ENCODE data around the gene HOXD13. TPM values are rescaled to one million over a fixed set of nuclear protein-coding genes. Genes with fewer than 3 reads are reported as not detected.

The HOXD13 gene
- total and polyA plus RNA-seq, 2 of the 8 experiments (the other 6 are each of a cell fraction or from before 2014, with no cell fraction given), result not detected

DNA sequence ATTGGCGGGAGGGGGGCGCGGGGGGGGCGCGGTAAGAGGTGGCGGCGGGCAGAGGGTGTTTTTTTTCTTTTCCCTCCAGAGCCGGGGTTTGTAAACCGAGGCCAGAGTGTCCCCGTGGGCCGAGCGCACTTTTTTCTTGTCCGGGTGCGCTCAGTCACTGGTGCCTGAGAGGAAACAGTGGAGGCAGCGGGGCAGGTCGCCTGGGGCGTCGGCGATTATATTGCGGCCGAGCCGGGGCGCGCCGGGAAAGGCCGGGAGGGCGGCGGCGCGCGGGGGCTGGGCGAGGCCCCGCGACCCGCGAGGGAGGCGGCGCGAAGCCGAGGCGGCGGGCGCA, 37.3 kb downstream of the HOXD13 start:
- no peaks in the 10 kb centered on the region for H3K79me1 ChIP-seq (ENCODE audit: low read depth, low read length)
- peak in 1 of 2 experiments; percentile 57 for DNase-seq (ENCODE audit: low read depth in 1 of 2, low spot score in 2 of 2)
- H2AFZ ChIP-seq (ENCODE audit: low read length), result no peak overlapping the region
- H4K5ac ChIP-seq (ENCODE audit: insufficient read length, low read depth, low read length), result no peak overlapping the region
- no peak overlapping the region for H4K91ac ChIP-seq (replicated peaks; ENCODE audit: insufficient read length, low read length)
- H3K4ac ChIP-seq (replicated peaks; ENCODE audit: insufficient read length, low read depth, low read length), result no peak overlapping the region
- no peak overlapping the region for H3K56ac ChIP-seq (replicated peaks; ENCODE audit: insufficient read length, low read depth, low read length)
- no peaks in the 10 kb centered on the region for H3K79me2 ChIP-seq (ENCODE audit: control insufficient read depth in 1 of 2, insufficient read depth in 2 of 2, low read length in 2 of 2)
- H4K20me1 ChIP-seq (replicated peaks in 1 of 2; ENCODE audit: control insufficient read depth in 1 of 2, insufficient read depth in 2 of 2, low read length in 2 of 2), result peaks cover 18 to 28% of the 10 kb centered on the region in 2 experiments
- H3K4me1 ChIP-seq (replicated peaks in 1 of 4; ENCODE audit: control insufficient read depth in 3 of 4, insufficient read depth in 4 of 4, low read length in 3 of 4), result peaks cover 0 to 11% (median 5%) of the 10 kb centered on the region in 4 experiments; a peak in 6 of 7 replicates
- H4K8ac ChIP-seq (ENCODE audit: extremely low read depth, insufficient read depth, low read length), result no peak overlapping the region
- H3K9me3 ChIP-seq (ENCODE audit: insufficient read depth in 2 of 2, low read depth in 1 of 2, low read length in 1 of 2), result no peaks in the 10 kb centered on the region
- H2BK5ac ChIP-seq (ENCODE audit: low read depth, low read length), result no peak overlapping the region
- peak overlapping the region; percentile 57 to 70; a peak in 3 of 4 replicates for H3K4me2 ChIP-seq (ENCODE audit: insufficient read depth in 1 of 2, low read depth in 2 of 2, low read length in 2 of 2)
- H3K18ac ChIP-seq (ENCODE audit: extremely low read depth, low read length), result no peak overlapping the region
- H3K27me3 ChIP-seq (replicated peaks in 1 of 4; ENCODE audit: control insufficient read depth in 3 of 4, extremely low read depth in 1 of 4, insufficient read depth in 3 of 4, low read length in 3 of 4), result peaks cover 94 to 100% (median 98%) of the 10 kb centered on the region in 4 experiments
- no peaks in the 10 kb centered on the region; the same call in 1 of the 2 replicates for H3K23me2 ChIP-seq (ENCODE audit: low read depth, low read length)
- WGBS, 2 experiments (ENCODE audit: extremely low coverage in 1 of 2, insufficient coverage in 1 of 2, insufficient read length in 1 of 2, insufficient replicate concordance in 2 of 2, low coverage in 1 of 2, low lambda C conversion rate in 2 of 2, missing lambda C conversion rate in 1 of 2), result 0% methylated on average over 7 of the region's 43 CpGs; no CpG with 5 or more reads in 1 of the 2 experiments
- H2BK120ac ChIP-seq (replicated peaks; ENCODE audit: low read depth, low read length), result no peak overlapping the region
- H3K23ac ChIP-seq (ENCODE audit: insufficient read length), result no peak overlapping the region
- H2BK15ac ChIP-seq (ENCODE audit: low read length), result no peak overlapping the region
- no peak overlapping the region for H2BK12ac ChIP-seq (ENCODE audit: low read depth, low read length)
- peak overlapping the region in 2 of 4 experiments; percentile 11 to 24; a peak in 2 of 8 replicates for H3K4me3 ChIP-seq (ENCODE audit: extremely low read depth in 1 of 4, insufficient read depth in 2 of 4, low read depth in 3 of 4, low read length in 4 of 4)
- ChIA-PET POLR2A (ENCODE audit: partially characterized antibody) (interaction anchor here (1.2 kb wide), 1 partner anchor 26 kb away, joined by 3 read pairs; no protein-coding TSS in a partner anchor), CTCF (ENCODE audit: partially characterized antibody) (interaction anchor here (0.6 to 6.2 kb wide), 11 partner anchors 9 to 1019 kb away, joined by 3 to 72 read pairs (median 4); no protein-coding TSS in a partner anchor)
- FAIRE-seq, result no peak
- H2BK20ac ChIP-seq (ENCODE audit: low read length), result no peak overlapping the region
- no peak overlapping the region for H3K14ac ChIP-seq (ENCODE audit: insufficient read length)
- H3K27ac ChIP-seq (ENCODE audit: low read depth, low read length), result no peak overlapping the region
- no peak overlapping the region for H2AK5ac ChIP-seq (ENCODE audit: low read depth, low read length)
- H3K9ac ChIP-seq (replicated peaks in 1 of 4; ENCODE audit: extremely low read depth in 1 of 4, low read depth in 3 of 4, low read length in 3 of 4), result no peak overlapping the region
- H3K36me3 ChIP-seq (ENCODE audit: control insufficient read depth in 2 of 4, insufficient read depth in 4 of 4, low read length in 3 of 4), result peaks cover 0 to 17% (median 0%) of the 10 kb centered on the region in 4 experiments; a peak in 1 of 8 replicates
- TF ChIP-seq CTBP2 (IDR thresholded peaks at IDR 0.05; ENCODE audit: borderline replicate concordance, insufficient read depth, insufficient read length, low read length) (no peak), KDM5A (IDR thresholded peaks at IDR 0.05; ENCODE audit: low read length) (no peak), E2F6 (IDR thresholded peaks at IDR 0.05) (no peak), CHD1 (IDR thresholded peaks at IDR 0.05; ENCODE audit: low read depth, low read length) (no peak), NRF1 (IDR thresholded peaks at IDR 0.05; ENCODE audit: low read depth, low read length) (no peak), KDM1A (IDR thresholded peaks at IDR 0.05; ENCODE audit: borderline replicate concordance, low read length) (no peak), USF2 (IDR thresholded peaks at IDR 0.05; ENCODE audit: low read length) (no peak), TAF1 (IDR thresholded peaks at IDR 0.05; ENCODE audit: low read depth, low read length) (no peak), RFX5 (IDR thresholded peaks at IDR 0.05; ENCODE audit: borderline replicate concordance, low read depth, low read length) (no peak), GABPA (IDR thresholded peaks at IDR 0.05; ENCODE audit: borderline replicate concordance, insufficient read depth, low read length) (no peak), JUND (IDR thresholded peaks at IDR 0.05; ENCODE audit: low read length) (no peak), ZNF274 (IDR thresholded peaks at IDR 0.05; ENCODE audit: borderline replicate concordance, extremely low read depth, low read length) (no peak)

All from H1 (cell line).